ENCODE measurements around the gene POU3F1.

Gene POU3F1

DNA sequence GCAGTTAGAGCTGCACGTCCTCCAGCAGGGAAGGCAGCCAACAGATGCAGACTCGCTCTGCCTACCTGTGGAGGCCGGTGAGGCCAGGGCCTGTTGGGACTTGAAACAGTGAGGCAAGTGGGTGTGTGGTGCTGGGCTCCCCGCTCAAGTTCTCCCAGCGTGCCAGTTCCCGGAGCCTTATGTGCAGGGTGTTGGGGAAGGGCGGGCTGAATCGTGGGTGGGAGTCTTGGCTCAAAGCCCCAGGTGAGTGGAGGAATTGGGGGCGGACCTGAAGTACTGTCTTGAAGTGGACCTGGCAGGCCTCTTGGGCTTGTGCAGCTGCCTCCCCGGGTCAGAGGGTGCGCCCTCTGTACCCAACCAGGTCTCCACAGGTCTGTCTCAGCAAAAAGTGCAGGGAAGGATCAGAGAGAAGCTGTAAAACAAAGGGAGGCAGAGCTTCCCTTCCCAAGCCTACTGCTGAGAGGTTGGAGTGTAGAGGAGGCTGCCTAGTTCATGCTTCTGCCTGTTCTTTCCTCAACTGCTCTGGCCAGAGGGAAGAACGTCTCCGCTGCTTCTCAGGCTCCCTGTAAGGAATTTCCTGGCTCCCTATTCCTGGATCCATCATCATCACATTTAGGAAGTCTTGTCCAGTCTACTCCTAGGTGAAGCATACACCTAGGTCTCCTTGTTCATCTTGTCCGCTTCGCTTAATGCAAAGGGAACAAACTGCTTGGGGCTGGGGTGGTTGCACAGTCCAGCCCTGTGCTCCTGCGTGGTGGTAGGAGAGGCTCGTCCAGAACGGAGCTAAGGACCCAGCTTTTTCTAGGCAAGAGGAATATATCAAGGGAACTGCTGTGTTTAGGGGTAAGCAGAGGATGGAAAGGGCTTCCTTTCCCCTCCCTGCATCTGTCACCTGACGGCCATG lies 19.1 kb downstream of the POU3F1 start:
- H3K4me1 Mint-ChIP-seq: peaks cover 47% of the 10 kb centered on the region
- no peak for DNase-seq (ENCODE audit: low spot score in 2 of 2)
- H3K4me3 Mint-ChIP-seq: no peak overlapping the region
- no peak for ATAC-seq (replicated peaks; ENCODE audit: extremely low read depth, poor library complexity, severe bottlenecking)
- no peaks in the 10 kb centered on the region for H3K27me3 Mint-ChIP-seq
- peaks cover 22% of the 10 kb centered on the region for H3K36me3 Mint-ChIP-seq (ENCODE audit: insufficient read depth)
- H3K27ac Mint-ChIP-seq (ENCODE audit: low read depth): peak overlapping the region; percentile 52
- H3K9me3 Mint-ChIP-seq: no peaks in the 10 kb centered on the region

- Mint-ChIP-seq H3K9me3 (no peaks in the 10 kb centered on the region), H3K4me1 (peaks cover 47% of the 10 kb centered on the region), H3K27me3 (no peaks in the 10 kb centered on the region), H3K27ac (ENCODE audit: low read depth) (no peak overlapping the region), H3K4me3 (no peak overlapping the region), H3K36me3 (ENCODE audit: insufficient read depth) (peaks cover 28% of the 10 kb centered on the region)
- DNase-seq (ENCODE audit: low spot score in 2 of 2): no peak
- ATAC-seq (replicated peaks; ENCODE audit: extremely low read depth, poor library complexity, severe bottlenecking): no peak
Observed at GRCh38 chr1:38026592-38027200, 19.9 kb downstream of the POU3F1 start.

DNA sequence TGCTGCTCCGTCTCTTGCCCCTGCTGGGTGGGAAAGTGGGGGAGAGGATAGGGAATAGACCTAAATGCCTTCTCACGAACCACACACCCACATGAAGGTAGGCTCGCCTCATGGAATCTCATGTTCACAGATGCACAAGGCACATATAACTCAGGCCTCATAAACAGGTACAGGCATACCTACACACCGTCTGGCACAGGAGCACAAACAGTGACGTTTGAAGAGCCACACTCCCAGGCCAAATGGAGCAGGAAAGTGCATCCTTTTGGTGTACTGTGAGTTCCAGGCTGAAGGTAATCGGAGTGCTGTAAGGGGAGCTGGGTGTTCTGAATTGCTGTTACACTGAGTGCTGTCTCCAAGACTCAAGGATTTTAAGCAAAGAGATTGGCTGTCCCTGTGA lies 20.9 kb downstream of the POU3F1 start:
- ATAC-seq (replicated peaks; ENCODE audit: extremely low read depth, poor library complexity, severe bottlenecking) (no peak), DNase-seq (ENCODE audit: low spot score in 2 of 2) (no peak)
- no peaks in the 10 kb centered on the region for H3K27me3 Mint-ChIP-seq
- H3K4me3 Mint-ChIP-seq: no peak overlapping the region
- H3K4me1 Mint-ChIP-seq: peaks cover 43% of the 10 kb centered on the region
- H3K36me3 Mint-ChIP-seq (ENCODE audit: insufficient read depth): peaks cover 34% of the 10 kb centered on the region
- no peaks in the 10 kb centered on the region for H3K9me3 Mint-ChIP-seq
- H3K27ac Mint-ChIP-seq (ENCODE audit: low read depth): no peak overlapping the region

- peaks cover 39% of the 10 kb centered on the region for H3K36me3 Mint-ChIP-seq (ENCODE audit: insufficient read depth)
- no peaks in the 10 kb centered on the region for H3K9me3 Mint-ChIP-seq
- peaks cover 38% of the 10 kb centered on the region for H3K4me1 Mint-ChIP-seq
- DNase-seq (ENCODE audit: low spot score in 2 of 2) (no peak), ATAC-seq (replicated peaks; ENCODE audit: extremely low read depth, poor library complexity, severe bottlenecking) (no peak)
- H3K4me3 Mint-ChIP-seq: no peak overlapping the region
- H3K27me3 Mint-ChIP-seq: no peaks in the 10 kb centered on the region
- H3K27ac Mint-ChIP-seq (ENCODE audit: low read depth): no peak overlapping the region
Observed at GRCh38 chr1:38025233-38025632, 21.4 kb downstream of the POU3F1 start.

GRCh38 chr1:38022810-38023209 lies 23.8 kb downstream of the POU3F1 start:
- H3K36me3 Mint-ChIP-seq (ENCODE audit: insufficient read depth): peaks cover 61% of the 10 kb centered on the region
- H3K4me3 Mint-ChIP-seq: no peak overlapping the region
- no peaks in the 10 kb centered on the region for H3K9me3 Mint-ChIP-seq
- H3K27me3 Mint-ChIP-seq: no peaks in the 10 kb centered on the region
- peaks cover 14% of the 10 kb centered on the region for H3K4me1 Mint-ChIP-seq
- no peak overlapping the region for H3K27ac Mint-ChIP-seq (ENCODE audit: low read depth)
- ATAC-seq (replicated peaks; ENCODE audit: extremely low read depth, poor library complexity, severe bottlenecking) (no peak), DNase-seq (ENCODE audit: low spot score in 2 of 2) (no peak)

- Mint-ChIP-seq H3K27me3 (no peaks in the 10 kb centered on the region), H3K27ac (ENCODE audit: low read depth) (no peak overlapping the region), H3K9me3 (no peaks in the 10 kb centered on the region), H3K36me3 (ENCODE audit: insufficient read depth) (peaks cover 66% of the 10 kb centered on the region), H3K4me1 (peaks cover 6% of the 10 kb centered on the region), H3K4me3 (no peak overlapping the region)
- DNase-seq (ENCODE audit: low spot score in 2 of 2) (no peak), ATAC-seq (replicated peaks; ENCODE audit: extremely low read depth, poor library complexity, severe bottlenecking) (no peak)
Observed at GRCh38 chr1:38021969-38022368, 24.6 kb downstream of the POU3F1 start.

GRCh38 chr1:38020396-38020795 lies 26.2 kb downstream of the POU3F1 start:
- H3K4me3 Mint-ChIP-seq: no peak overlapping the region
- no peaks in the 10 kb centered on the region for H3K4me1 Mint-ChIP-seq
- DNase-seq (ENCODE audit: low spot score in 2 of 2) (no peak), ATAC-seq (replicated peaks; ENCODE audit: extremely low read depth, poor library complexity, severe bottlenecking) (no peak)
- no peaks in the 10 kb centered on the region for H3K9me3 Mint-ChIP-seq
- H3K36me3 Mint-ChIP-seq (ENCODE audit: insufficient read depth): peaks cover 65% of the 10 kb centered on the region
- no peak overlapping the region for H3K27ac Mint-ChIP-seq (ENCODE audit: low read depth)
- H3K27me3 Mint-ChIP-seq: no peaks in the 10 kb centered on the region

GRCh38 chr1:38018864-38019343 lies 27.7 kb downstream of the POU3F1 start:
- no peak for DNase-seq (ENCODE audit: low spot score in 2 of 2)

DNA sequence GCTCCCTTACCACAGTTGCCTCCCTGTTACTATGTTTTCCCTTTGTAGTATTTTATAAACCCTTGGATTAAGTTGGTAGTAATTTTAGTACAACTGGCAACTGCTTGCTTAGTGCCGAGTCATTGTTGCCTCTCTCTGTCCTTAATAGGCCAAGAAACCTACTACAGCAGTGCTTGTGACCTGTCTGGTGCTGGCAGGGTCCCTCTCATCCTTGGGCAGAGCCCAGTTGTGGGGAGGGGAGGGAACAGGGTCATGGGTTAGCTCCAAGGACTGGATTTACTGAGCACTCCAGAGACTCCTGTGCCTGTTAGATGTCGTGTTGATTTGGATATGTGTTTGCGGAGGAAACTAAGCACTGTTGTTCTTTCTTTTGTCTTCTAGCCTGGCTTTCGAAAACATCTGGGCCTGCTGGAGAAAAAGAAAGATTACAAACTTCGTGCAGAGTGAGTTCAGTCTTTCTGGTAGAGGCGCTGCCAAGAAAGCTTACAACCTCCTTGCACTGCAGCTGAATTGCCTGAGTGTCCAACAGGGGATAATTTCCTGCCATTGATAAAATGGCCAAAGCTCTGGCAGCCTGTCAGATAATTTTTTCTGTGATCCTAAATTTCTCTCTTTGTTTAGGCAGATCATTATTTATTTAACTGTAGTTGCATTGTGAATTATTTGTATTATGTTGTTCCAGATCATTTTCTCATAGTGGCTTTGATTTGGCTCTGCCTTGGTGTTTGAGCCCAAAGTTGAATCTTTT lies 30.4 kb downstream of the POU3F1 start:
- DNase-seq (ENCODE audit: low spot score in 2 of 2) (no peak), ATAC-seq (replicated peaks; ENCODE audit: extremely low read depth, poor library complexity, severe bottlenecking) (no peak)
- peaks cover 42% of the 10 kb centered on the region for H3K36me3 Mint-ChIP-seq (ENCODE audit: insufficient read depth)
- no peaks in the 10 kb centered on the region for H3K27me3 Mint-ChIP-seq
- peaks cover 27% of the 10 kb centered on the region for H3K4me1 Mint-ChIP-seq
- no peak overlapping the region for H3K27ac Mint-ChIP-seq (ENCODE audit: low read depth)
- H3K9me3 Mint-ChIP-seq: no peaks in the 10 kb centered on the region
- no peak overlapping the region for H3K4me3 Mint-ChIP-seq

More at GRCh38 chr1:38018864-38019343, 27.7 kb downstream of the POU3F1 start:
- ATAC-seq (replicated peaks; ENCODE audit: extremely low read depth, poor library complexity, severe bottlenecking): peak; percentile 24
- Mint-ChIP-seq H3K9me3 (no peaks in the 10 kb centered on the region), H3K4me1 (peaks cover 4% of the 10 kb centered on the region), H3K27me3 (no peaks in the 10 kb centered on the region), H3K4me3 (no peak overlapping the region), H3K27ac (ENCODE audit: low read depth) (no peak overlapping the region), H3K36me3 (ENCODE audit: insufficient read depth) (peaks cover 56% of the 10 kb centered on the region)

- Mint-ChIP-seq H3K4me3 (no peak overlapping the region), H3K36me3 (ENCODE audit: insufficient read depth) (peaks cover 31% of the 10 kb centered on the region), H3K4me1 (peaks cover 27% of the 10 kb centered on the region)
Observed at GRCh38 chr1:38014724-38015424, 31.7 kb downstream of the POU3F1 start.

GRCh38 chr1:38014171-38014570 lies 32.4 kb downstream of the POU3F1 start:
- ATAC-seq (replicated peaks; ENCODE audit: extremely low read depth, poor library complexity, severe bottlenecking) (no peak), DNase-seq (ENCODE audit: low spot score in 2 of 2) (no peak)
- H3K27me3 Mint-ChIP-seq: no peaks in the 10 kb centered on the region
- no peak overlapping the region for H3K4me3 Mint-ChIP-seq
- peaks cover 32% of the 10 kb centered on the region for H3K4me1 Mint-ChIP-seq
- peaks cover 25% of the 10 kb centered on the region for H3K36me3 Mint-ChIP-seq (ENCODE audit: insufficient read depth)
- H3K27ac Mint-ChIP-seq (ENCODE audit: low read depth): no peak overlapping the region
- H3K9me3 Mint-ChIP-seq: no peaks in the 10 kb centered on the region

More at GRCh38 chr1:38014724-38015424, 31.7 kb downstream of the POU3F1 start:
- Mint-ChIP-seq H3K9me3 (no peaks in the 10 kb centered on the region), H3K27me3 (no peaks in the 10 kb centered on the region), H3K27ac (ENCODE audit: low read depth) (no peak overlapping the region)
- ATAC-seq (replicated peaks; ENCODE audit: extremely low read depth, poor library complexity, severe bottlenecking) (no peak), DNase-seq (ENCODE audit: low spot score in 2 of 2) (no peak)

DNA sequence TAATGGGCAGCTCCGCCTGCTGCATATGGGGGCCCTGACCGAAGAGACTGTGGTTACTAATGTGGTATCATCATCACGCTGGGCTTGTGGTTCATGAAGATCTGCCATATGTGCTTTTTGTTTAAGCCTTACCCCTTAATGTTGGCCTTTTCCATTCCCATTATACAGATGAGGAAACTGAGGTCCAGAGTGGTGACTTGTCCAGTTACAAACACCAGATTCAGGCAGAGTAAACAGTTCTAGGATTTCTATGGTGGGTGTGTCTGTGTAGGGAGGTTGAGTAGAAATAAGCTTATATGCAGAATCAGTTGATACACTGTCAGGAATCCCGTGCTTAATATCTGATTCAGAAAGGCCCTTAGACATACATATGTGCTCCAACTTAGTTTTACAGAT lies 33.4 kb downstream of the POU3F1 start:
- H3K4me1 Mint-ChIP-seq: peaks cover 34% of the 10 kb centered on the region

More for the DNA sequence above, 33.4 kb downstream of the POU3F1 start:
- Mint-ChIP-seq H3K27ac (ENCODE audit: low read depth) (peak overlapping the region; percentile 99), H3K4me3 (peak overlapping the region; percentile 98), H3K36me3 (ENCODE audit: insufficient read depth) (peaks cover 15% of the 10 kb centered on the region), H3K9me3 (no peaks in the 10 kb centered on the region), H3K27me3 (no peaks in the 10 kb centered on the region)
- no peak for ATAC-seq (replicated peaks; ENCODE audit: extremely low read depth, poor library complexity, severe bottlenecking)
- DNase-seq (ENCODE audit: low spot score in 2 of 2): no peak
